HepG2 (cell line): ENCODE results near the gene GPR32. TPM values are rescaled to one million over a fixed set of nuclear protein-coding genes. Genes with fewer than 3 reads are reported as not detected.

ENCODE experiments used
- ATAC-seq: fragments of 200-7000 bp; cut with Tn5 transposase; 3 replicates; pipeline ENCODE4 v1.9.1; 2020; ENCODE audit warnings: mild to moderate bottlenecking, moderate library complexity
- BruUV-seq: library from RNA; stranded (reverse); fragments of 400-500 nt; replicated peaks from 2 replicates; lab custom pipeline; 2021; lab: Mats Ljungman, UMichigan
- CTCF ChIA-PET: fragments of 300-600 bp; formaldehyde crosslinking; extraction: SDS; loops from one replicate; lab custom pipeline; 2021; ENCODE audit warnings: low total read pairs, inconsistent platforms, low intra/inter-chr PET ratio; lab: Yijun Ruan, JAX
- POLR2A ChIA-PET: fragments of 350-600 bp; sonication (Branson Sonifier 250); formaldehyde crosslinking; loops from one replicate; lab custom pipeline; 2020; ENCODE audit warnings: antibody characterized with exemption, inconsistent platforms; lab: Yijun Ruan, JAX
- DNase-seq: peaks from one replicate; pipeline ENCODE4 v3.0.0-alpha.2; 2015; ENCODE audit warnings: low spot score
- FAIRE-seq: peaks from 3 replicates; lab custom pipeline; 2011; peaks lifted over from hg19 to GRCh38; lab: Jason Lieb, UNC
- H2AFZ ChIP-seq: one replicate; pipeline ENCODE4 v1.6.1; 2011; ENCODE audit warnings: low read length, inconsistent platforms
- H3K27ac ChIP-seq: fragments of 300-600 bp; 3 replicates; pipeline ENCODE4 v1.8.0; 2011; ENCODE audit warnings: mixed run types, mild to moderate bottlenecking, mixed read lengths, low read length, inconsistent platforms; ENCODE audit not compliant: insufficient read depth; ENCODE audit errors: extremely low read length
- H3K27me3 ChIP-seq, 2 experiments: fragments of 200-600 bp in 1 of 2; 2 replicates in 1 of 2; 3 replicates in 1 of 2; pipeline versions ENCODE4 v1.6.0 to v1.8.0; 2011; ENCODE audit warnings: low read length in 2 of 2, mild to moderate bottlenecking in 2 of 2, moderate library complexity in 2 of 2, inconsistent platforms in 1 of 2; ENCODE audit not compliant: insufficient read depth in 2 of 2, control insufficient read depth in 1 of 2
- H3K36me3 ChIP-seq, 2 experiments: fragments of 200-600 bp in 1 of 2; replicated peaks in 1 of 2; 2 replicates in 1 of 2; 3 replicates in 1 of 2; pipeline versions ENCODE4 v1.5.1 to v1.8.0; 2011; ENCODE audit warnings: low read length in 2 of 2, inconsistent platforms in 1 of 2; ENCODE audit not compliant: insufficient read depth in 2 of 2, control insufficient read depth in 1 of 2
- H3K4me1 ChIP-seq: 2 replicates; pipeline ENCODE4 v1.5.1; 2012; ENCODE audit warnings: low read length, inconsistent platforms; ENCODE audit not compliant: insufficient read depth
- H3K4me2 ChIP-seq: 2 replicates; pipeline ENCODE4 v1.6.0; 2011; ENCODE audit warnings: low read depth, low read length, inconsistent platforms
- H3K4me3 ChIP-seq, 3 experiments: fragments of 200-600 bp in 1 of 3; sonication (generic), shearing (Covaris generic) in 1 of 3; replicated peaks in 1 of 3; 2 replicates each; pipeline ENCODE4 v1.5.1; 2011 to 2016; ENCODE audit warnings: low read length in 3 of 3, inconsistent platforms in 2 of 3, low read depth in 2 of 3, mild to moderate bottlenecking in 2 of 3, control low read depth in 1 of 3, mixed read lengths in 1 of 3; ENCODE audit not compliant: insufficient read depth in 1 of 3
- H3K79me2 ChIP-seq: one replicate; pipeline ENCODE4 v1.6.1; 2011; ENCODE audit warnings: low read length, inconsistent platforms; ENCODE audit not compliant: insufficient read depth
- H3K9ac ChIP-seq: 2 replicates; pipeline ENCODE4 v1.6.0; 2011; ENCODE audit warnings: mild to moderate bottlenecking, low read depth, low read length, inconsistent platforms; ENCODE audit not compliant: insufficient read depth
- H3K9me3 ChIP-seq: 2 replicates; pipeline ENCODE4 v1.5.1; 2012; ENCODE audit warnings: mild to moderate bottlenecking, low read length
- H4K20me1 ChIP-seq: 2 replicates; pipeline ENCODE4 v1.6.0; 2011; ENCODE audit warnings: inconsistent platforms, mild to moderate bottlenecking, low read length, moderate library complexity; ENCODE audit not compliant: insufficient read depth
- DR1 ChIP-seq: sonication (generic); formaldehyde crosslinking; IDR thresholded peaks from 2 replicates; pipeline ENCODE4 v1.8.0; 2021; ENCODE audit warnings: mild to moderate bottlenecking, missing genetic modification reagents, inconsistent platforms
- ELF1 ChIP-seq: sonication (generic); formaldehyde crosslinking; IDR thresholded peaks from 2 replicates; pipeline ENCODE4 v1.4.0; 2020; ENCODE audit warnings: missing genetic modification reagents
- EZH2 ChIP-seq: conservative IDR thresholded peaks from 2 replicates; pipeline ENCODE4 v1.6.1; 2012; ENCODE audit warnings: mild to moderate bottlenecking, low read depth, low read length, moderate library complexity
- NR2C2 ChIP-seq: sonication (generic); formaldehyde crosslinking; IDR thresholded peaks from 2 replicates; pipeline ENCODE4 v1.4.0; 2020; ENCODE audit warnings: missing genetic modification reagents, mild to moderate bottlenecking, moderate library complexity, borderline replicate concordance
- ZNF563 ChIP-seq: sonication (generic); formaldehyde crosslinking; IDR thresholded peaks from 2 replicates; pipeline ENCODE4 v1.8.0; 2022; ENCODE audit warnings: mild to moderate bottlenecking, moderate library complexity, missing genetic modification reagents
- ZNF678 ChIP-seq: sonication (generic); formaldehyde crosslinking; IDR thresholded peaks from 2 replicates; pipeline ENCODE4 v1.4.0; 2020; ENCODE audit warnings: mild to moderate bottlenecking, missing genetic modification reagents
- ZNF878 ChIP-seq: sonication (generic); formaldehyde crosslinking; IDR thresholded peaks from 2 replicates; pipeline ENCODE4 v1.8.1; 2023; ENCODE audit warnings: mild to moderate bottlenecking, missing genetic modification reagents, moderate library complexity
- WGBS: methylation state at CpG from one replicate; pipeline ENCODE4 v1.1.6; 2017; ENCODE audit warnings: low lambda C conversion rate; 5-methylcytosine and 5-hydroxymethylcytosine counted together
- in situ Hi-C: cut with HindIII; loops from 2 replicates; pipeline ENCODE4 v1.10.0; 2017; ENCODE audit warnings: low pct_unique_long_range_greater_than_20kb; ENCODE audit not compliant: extremely low pct_ligation_motif_present
- intact Hi-C: fragments of 100-400 bp; cut with micrococcal nuclease; formaldehyde crosslinking; loops from one replicate; pipeline ENCODE4 v1.10.0; 2022; ENCODE audit not compliant: unreplicated experiment
- polyA plus RNA-seq, 8 experiments: library from polyadenylated mRNA; depleted of rRNA in 3 of 8; stranded (reverse) in 7 of 8; unstranded in 1 of 8; fragments of >200 nt; fragmentation: Illumina TruSeq in 4 of 8; extraction: Trizol in 4 of 8; gene quantifications; 2 replicates each; pipeline versions ENCODE4 v1.2.1 to v1.2.3, GENCODE V29; 2011 to 2016; ENCODE audit warnings: low read depth in 4 of 8, missing spikeins in 1 of 8, mixed read lengths in 1 of 8; ENCODE audit not compliant: insufficient read depth in 1 of 8
- total RNA-seq, 5 experiments: library from RNA; depleted of rRNA; stranded (reverse); fragments of >200 nt; fragmentation: Illumina TruSeq; extraction: Trizol; gene quantifications; 2 replicates each; pipeline ENCODE4 v1.2.3, GENCODE V29; 2016; ENCODE audit warnings: low read depth in 1 of 5
- TF ChIP-seq, protein P1 (sequence below): sonication (generic); formaldehyde crosslinking; IDR thresholded peaks from 2 replicates; pipeline ENCODE4 v1.4.0; 2020; ENCODE audit warnings: low read depth, mild to moderate bottlenecking, missing genetic modification reagents
- TF ChIP-seq, protein P2 (sequence below): sonication (generic); formaldehyde crosslinking; IDR thresholded peaks from 2 replicates; pipeline ENCODE4 v1.5.0; 2020; ENCODE audit warnings: mild to moderate bottlenecking, missing genetic modification reagents, moderate library complexity
- TF ChIP-seq, protein P3 (sequence below): sonication (generic); formaldehyde crosslinking; IDR thresholded peaks from 2 replicates; pipeline ENCODE4 v1.8.1; 2023; ENCODE audit warnings: mild to moderate bottlenecking, inconsistent platforms, moderate library complexity, missing genetic modification reagents, borderline replicate concordance

Gene GPR32
- total and polyA plus RNA-seq, 2 of the 13 experiments (the other 11 are each of a cell fraction or from before 2014, with no cell fraction given), result not detected

DNA sequence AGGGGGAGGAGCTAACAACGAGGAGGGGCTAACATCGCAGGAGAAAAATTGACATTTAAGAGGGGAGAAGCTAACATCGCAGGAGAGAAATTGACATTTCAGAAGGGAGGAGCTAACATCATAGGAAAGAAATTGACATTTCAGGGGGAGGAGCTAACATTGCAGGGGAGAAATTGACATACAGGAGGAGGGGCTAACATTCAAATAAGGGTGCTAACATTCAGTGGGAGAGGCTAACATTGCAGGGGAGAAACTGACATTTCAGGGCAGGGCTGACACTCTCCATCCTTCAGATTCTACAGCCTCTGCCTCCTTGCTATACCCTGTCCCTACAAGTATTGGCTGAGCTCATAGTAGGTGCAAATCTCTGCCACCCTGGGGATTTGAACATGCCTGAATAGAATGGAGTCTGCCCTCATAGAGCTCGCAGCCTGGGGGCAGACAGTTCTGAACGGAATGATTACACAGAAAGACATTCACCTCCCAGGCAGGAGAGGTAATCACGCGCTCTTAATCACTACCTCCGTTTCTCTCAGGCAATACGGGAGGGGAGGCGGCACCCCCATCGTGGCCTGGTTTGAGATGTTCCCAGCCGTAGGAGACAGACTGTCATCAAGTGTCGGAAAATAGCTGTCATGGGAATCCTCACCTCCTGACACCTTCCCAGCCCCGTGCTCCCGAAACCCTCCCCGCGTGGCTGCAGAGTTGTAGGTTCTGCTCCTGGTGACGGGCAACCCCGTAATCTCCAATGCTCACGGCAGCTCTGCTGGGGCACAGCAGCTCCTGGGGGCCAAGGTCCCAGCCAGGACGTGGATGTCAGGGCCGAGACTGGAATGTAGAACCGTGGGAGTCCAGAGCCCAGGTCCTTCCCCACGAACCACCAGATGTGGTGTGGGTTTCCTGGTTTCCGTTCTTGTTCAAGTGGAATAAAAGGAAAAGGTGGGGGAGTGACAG lies 9.5 kb downstream of the GPR32 start:
- no peak overlapping the region for H3K4me3 ChIP-seq
- no peak for FAIRE-seq
- 13% methylated on average over 10 of the region's 25 CpGs for WGBS
- H3K4me2 ChIP-seq, result no peak overlapping the region
- no peaks in the 10 kb centered on the region for H3K79me2 ChIP-seq
- H3K27ac ChIP-seq, result no peak overlapping the region
- intact Hi-C loops, result loop anchor here (5.0 kb wide), 1 partner anchor 57 kb away; the partner anchor contains the start of gene CLEC11A
- 0 out of 2 replicates have a peak, but pooled peaks have one; percentile 29 for TF ChIP-seq EZH2
- TF ChIP-seq ZNF678 (CRISPR knock-in tag), result no peak
- TF ChIP-seq, all 625 proteins: peak for 1
- ATAC-seq (no peak), DNase-seq (no peak)
- POLR2A ChIA-PET, result no interaction called here
- Histone ChIP-seq H3K9me3 (no peaks in the 10 kb centered on the region), H3K4me1 (0 out of 2 replicates have a peak, but pooled peaks cover 6% of the 10 kb centered on the region), H4K20me1 (no peaks in the 10 kb centered on the region), H3K27me3 (peaks cover 0 to 31% of the 10 kb centered on the region in 2 experiments; a peak in 3 of 5 replicates), H3K36me3 (no peaks in the 10 kb centered on the region), H3K9ac (no peak overlapping the region), H2AFZ (no peak overlapping the region)
- BruUV-seq, result no TSS peak
- in situ Hi-C loops, result loop anchor here (10.0 to 25.0 kb wide), 3 partner anchors 175 to 417 kb away; partner anchors contain the start of gene NAPSA
- CTCF ChIA-PET, result no interaction called here

DNA sequence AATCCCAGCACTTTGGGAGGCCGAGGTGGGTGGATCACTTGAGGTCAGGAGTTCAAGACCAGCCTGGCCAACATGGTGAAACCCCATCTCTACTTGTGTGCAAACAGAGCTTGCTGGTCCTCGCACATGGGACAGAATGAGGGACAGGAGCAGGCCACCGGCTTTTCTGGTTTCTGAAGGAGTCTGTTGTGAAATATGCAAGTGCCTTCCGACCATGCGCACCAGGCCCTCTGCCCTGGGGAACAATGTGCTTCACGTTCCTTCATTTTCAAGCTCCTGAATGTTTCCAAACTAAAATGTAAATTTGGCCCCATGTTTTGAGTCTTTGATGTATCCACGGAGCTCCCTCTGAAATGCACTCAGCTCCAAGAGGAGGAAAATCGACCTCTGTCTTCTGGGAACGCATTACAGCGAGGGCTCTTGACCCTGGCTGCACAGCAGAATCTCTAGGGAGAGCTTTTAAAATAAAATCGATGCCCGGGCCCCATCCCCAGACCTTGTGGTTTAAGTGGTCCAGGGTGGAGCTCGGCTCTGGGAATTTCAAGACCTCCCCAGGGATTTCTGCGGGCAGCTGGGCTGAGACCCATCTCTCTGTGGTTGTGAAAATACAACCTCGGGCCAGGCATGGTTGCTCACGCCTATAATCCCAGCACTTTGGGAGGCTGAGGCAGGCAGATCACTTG lies 10.6 kb downstream of the GPR32 start:
- no peaks in the 10 kb centered on the region for H4K20me1 ChIP-seq
- H3K27ac ChIP-seq, result no peak overlapping the region
- ATAC-seq (no peak), DNase-seq (no peak), FAIRE-seq (no peak)
- no peaks in the 10 kb centered on the region for H3K79me2 ChIP-seq
- intact Hi-C loops, result loop anchor here (5.0 kb wide), 1 partner anchor 59 kb away; the partner anchor contains the start of gene CLEC11A
- 18% methylated on average over 8 of the region's 16 CpGs for WGBS
- no peaks in the 10 kb centered on the region for H3K9me3 ChIP-seq
- no TSS peak for BruUV-seq
- no peak overlapping the region for H3K4me2 ChIP-seq
- no peaks in the 10 kb centered on the region for H3K36me3 ChIP-seq
- no peak overlapping the region for H3K4me3 ChIP-seq
- H3K9ac ChIP-seq, result no peak overlapping the region
- H3K4me1 ChIP-seq, result 0 out of 2 replicates have a peak, but pooled peaks cover 6% of the 10 kb centered on the region
- peaks cover 0 to 31% of the 10 kb centered on the region in 2 experiments; a peak in 3 of 5 replicates for H3K27me3 ChIP-seq
- CTCF ChIA-PET, result no interaction called here
- no peak overlapping the region for H2AFZ ChIP-seq
- POLR2A ChIA-PET, result interaction anchor here (0.6 kb wide), 1 partner anchor 508 kb away, joined by 3 read pairs; no protein-coding TSS in a partner anchor
- in situ Hi-C loops, result loop anchor here (10.0 to 25.0 kb wide), 3 partner anchors 176 to 419 kb away; partner anchors contain the start of gene NAPSA
- TF ChIP-seq ZNF878 (CRISPR knock-in tag) (no peak), ZNF563 (CRISPR knock-in tag) (no peak), NR2C2 (no peak), DR1 (no peak), ELF1 (CRISPR knock-in tag) (no peak), EZH2 (no peak)
- TF ChIP-seq, protein P1, sequence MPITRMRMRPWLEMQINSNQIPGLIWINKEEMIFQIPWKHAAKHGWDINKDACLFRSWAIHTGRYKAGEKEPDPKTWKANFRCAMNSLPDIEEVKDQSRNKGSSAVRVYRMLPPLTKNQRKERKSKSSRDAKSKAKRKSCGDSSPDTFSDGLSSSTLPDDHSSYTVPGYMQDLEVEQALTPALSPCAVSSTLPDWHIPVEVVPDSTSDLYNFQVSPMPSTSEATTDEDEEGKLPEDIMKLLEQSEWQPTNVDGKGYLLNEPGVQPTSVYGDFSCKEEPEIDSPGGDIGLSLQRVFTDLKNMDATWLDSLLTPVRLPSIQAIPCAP (CRISPR knock-in tag), result no peak
- TF ChIP-seq, protein P2, sequence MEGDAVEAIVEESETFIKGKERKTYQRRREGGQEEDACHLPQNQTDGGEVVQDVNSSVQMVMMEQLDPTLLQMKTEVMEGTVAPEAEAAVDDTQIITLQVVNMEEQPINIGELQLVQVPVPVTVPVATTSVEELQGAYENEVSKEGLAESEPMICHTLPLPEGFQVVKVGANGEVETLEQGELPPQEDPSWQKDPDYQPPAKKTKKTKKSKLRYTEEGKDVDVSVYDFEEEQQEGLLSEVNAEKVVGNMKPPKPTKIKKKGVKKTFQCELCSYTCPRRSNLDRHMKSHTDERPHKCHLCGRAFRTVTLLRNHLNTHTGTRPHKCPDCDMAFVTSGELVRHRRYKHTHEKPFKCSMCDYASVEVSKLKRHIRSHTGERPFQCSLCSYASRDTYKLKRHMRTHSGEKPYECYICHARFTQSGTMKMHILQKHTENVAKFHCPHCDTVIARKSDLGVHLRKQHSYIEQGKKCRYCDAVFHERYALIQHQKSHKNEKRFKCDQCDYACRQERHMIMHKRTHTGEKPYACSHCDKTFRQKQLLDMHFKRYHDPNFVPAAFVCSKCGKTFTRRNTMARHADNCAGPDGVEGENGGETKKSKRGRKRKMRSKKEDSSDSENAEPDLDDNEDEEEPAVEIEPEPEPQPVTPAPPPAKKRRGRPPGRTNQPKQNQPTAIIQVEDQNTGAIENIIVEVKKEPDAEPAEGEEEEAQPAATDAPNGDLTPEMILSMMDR (CRISPR knock-in tag), result no peak
- TF ChIP-seq, protein P3, sequence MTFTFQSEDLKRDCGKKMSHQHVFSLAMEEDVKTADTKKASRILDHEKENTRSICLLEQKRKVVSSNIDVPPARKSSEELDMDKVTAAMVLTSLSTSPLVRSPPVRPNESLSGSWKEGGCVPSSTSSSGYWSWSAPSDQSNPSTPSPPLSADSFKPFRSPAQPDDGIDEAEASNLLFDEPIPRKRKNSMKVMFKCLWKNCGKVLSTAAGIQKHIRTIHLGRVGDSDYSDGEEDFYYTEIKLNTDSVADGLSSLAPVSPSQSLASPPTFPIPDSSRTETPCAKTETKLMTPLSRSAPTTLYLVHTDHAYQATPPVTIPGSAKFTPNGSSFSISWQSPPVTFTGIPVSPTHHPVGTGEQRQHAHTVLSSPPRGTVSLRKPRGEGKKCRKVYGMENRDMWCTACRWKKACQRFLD (CRISPR knock-in tag), result no peak
